ENCODE measurements around the gene EIF3A. TPM values are rescaled to one million over a fixed set of nuclear protein-coding genes. Genes with fewer than 3 reads are reported as not detected.
A peak's percentile ranks its signal among the peaks of the same experiment; 100 is the strongest.

EIF3A gene
- polyA plus RNA-seq, 3 donors, result 18.8 to 49.1 (median 24.2) TPM

DNA sequence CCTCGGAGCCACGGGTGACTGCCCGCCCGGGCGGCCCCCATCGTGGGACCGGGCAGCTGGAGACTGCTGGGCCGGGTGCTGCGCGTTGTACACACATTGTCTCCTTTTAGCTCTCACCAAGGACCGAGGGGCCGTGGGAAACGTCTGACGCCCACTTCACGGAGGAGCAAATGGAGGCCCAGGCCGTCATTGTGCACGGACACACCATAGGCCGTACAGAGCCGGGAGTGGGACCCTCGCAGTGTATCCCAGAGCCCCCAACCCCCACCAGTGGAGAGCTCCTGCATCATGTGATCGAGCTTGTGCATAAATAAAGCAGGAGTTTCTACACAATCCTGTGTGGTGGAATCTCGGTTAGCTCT is 24.0 kb upstream of the EIF3A start:
- 0% methylated on average over 16 of the region's 22 CpGs for WGBS (ENCODE audit: insufficient coverage)
- Histone ChIP-seq H3K4me3 (replicated peaks in 1 of 3; ENCODE audit: low read depth in 2 of 3, low read length in 3 of 3) (peak overlapping the region; percentile 80 to 95 (median 90)), H3K27me3 (ENCODE audit: control insufficient read depth in 2 of 2, insufficient read depth in 2 of 2, low read length in 2 of 2) (no peaks in the 10 kb centered on the region), H3K4me1 (ENCODE audit: control insufficient read depth in 1 of 2, insufficient read depth in 2 of 2, low read length in 2 of 2) (peaks cover 63 to 64% of the 10 kb centered on the region in 2 donors), H3K79me2 (ENCODE audit: insufficient read depth, low read length) (peaks cover 41% of the 10 kb centered on the region), H3K9me3 (replicated peaks in 1 of 2; ENCODE audit: control insufficient read depth in 1 of 2, insufficient read depth in 1 of 2, low read length in 2 of 2) (no peaks in the 10 kb centered on the region), H3K9ac (ENCODE audit: insufficient read depth, low read length, poor library complexity, severe bottlenecking) (peak overlapping the region; percentile 75), H3K4me2 (replicated peaks; ENCODE audit: extremely low read depth, low read length, poor library complexity, severe bottlenecking) (peak overlapping the region; percentile 82), H4K20me1 (ENCODE audit: insufficient read depth, low read length) (no peaks in the 10 kb centered on the region), H3K36me3 (replicated peaks in 1 of 2; ENCODE audit: control insufficient read depth in 1 of 2, insufficient read depth in 2 of 2, low read length in 2 of 2) (peaks cover 6 to 10% of the 10 kb centered on the region in 2 donors), H3K27ac (ENCODE audit: low read depth in 1 of 2, low read length in 2 of 2) (peak overlapping the region; percentile 67 to 83), H2AFZ (ENCODE audit: insufficient read depth, low read depth, low read length, poor library complexity, severe bottlenecking) (peak overlapping the region; percentile 79)
- Mint-ChIP-seq H3K27me3 (ENCODE audit: low read depth in 3 of 3) (peaks cover 0 to 5% (median 1%) of the 10 kb centered on the region in 3 donors), H3K36me3 (peaks cover 7 to 23% of the 10 kb centered on the region in 2 donors), H3K4me1 (peaks cover 50% of the 10 kb centered on the region), H3K9me3 (peaks cover 0 to 3% (median 2%) of the 10 kb centered on the region in 7 donors), H3K4me3 (peak overlapping the region; percentile 80 to 87), H3K27ac (peak overlapping the region in 6 of 7 donors; percentile 59 to 91 (median 76))
- intact Hi-C loops (cut with micrococcal nuclease), result no loop called here
- TF ChIP-seq, protein P1, sequence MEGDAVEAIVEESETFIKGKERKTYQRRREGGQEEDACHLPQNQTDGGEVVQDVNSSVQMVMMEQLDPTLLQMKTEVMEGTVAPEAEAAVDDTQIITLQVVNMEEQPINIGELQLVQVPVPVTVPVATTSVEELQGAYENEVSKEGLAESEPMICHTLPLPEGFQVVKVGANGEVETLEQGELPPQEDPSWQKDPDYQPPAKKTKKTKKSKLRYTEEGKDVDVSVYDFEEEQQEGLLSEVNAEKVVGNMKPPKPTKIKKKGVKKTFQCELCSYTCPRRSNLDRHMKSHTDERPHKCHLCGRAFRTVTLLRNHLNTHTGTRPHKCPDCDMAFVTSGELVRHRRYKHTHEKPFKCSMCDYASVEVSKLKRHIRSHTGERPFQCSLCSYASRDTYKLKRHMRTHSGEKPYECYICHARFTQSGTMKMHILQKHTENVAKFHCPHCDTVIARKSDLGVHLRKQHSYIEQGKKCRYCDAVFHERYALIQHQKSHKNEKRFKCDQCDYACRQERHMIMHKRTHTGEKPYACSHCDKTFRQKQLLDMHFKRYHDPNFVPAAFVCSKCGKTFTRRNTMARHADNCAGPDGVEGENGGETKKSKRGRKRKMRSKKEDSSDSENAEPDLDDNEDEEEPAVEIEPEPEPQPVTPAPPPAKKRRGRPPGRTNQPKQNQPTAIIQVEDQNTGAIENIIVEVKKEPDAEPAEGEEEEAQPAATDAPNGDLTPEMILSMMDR (IDR thresholded peaks at IDR 0.05), result no peak
- peak in 1 of 3 donors; percentile 10 for DNase-seq

DNA sequence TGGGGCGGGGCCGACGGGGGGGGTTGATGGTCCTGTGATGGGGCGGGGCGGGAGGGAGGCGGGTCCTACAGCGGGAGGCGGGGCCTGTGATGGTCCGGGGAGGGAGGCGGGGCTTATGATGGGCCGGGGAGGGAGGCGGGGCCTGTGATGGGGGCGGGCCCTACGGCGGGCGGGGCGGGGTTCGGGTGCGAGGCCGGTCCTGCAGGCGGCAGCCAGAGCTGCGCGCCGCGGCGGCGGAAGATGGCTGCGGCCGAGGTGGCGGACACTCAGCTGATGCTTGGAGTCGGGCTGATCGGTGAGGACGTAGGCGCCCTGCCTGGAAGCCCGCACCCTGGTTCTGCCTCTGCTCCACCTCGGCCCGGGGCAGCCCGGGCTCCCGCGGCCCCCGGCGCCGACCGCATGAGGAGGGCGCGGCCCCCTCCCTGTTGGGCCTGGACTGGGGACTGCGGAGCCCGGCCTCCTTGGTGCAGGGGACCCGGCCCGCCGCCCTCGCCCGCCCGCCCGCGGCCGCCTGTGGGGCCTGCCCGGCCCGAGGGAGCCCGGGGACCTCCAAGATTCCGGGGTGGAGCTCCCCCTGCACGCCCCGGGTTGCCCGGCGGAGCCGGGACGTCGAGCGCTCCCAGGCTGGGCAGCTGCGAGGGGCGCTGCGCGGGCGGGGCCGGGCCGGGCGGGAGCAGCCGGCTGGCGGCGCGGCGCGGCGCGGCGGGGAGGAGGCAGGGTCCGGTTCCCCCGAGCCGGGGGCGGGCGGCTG is 23.5 kb upstream of the EIF3A start, which contains the start of gene DENND10:
Gene DENND10 (plus strand): TSS at position 211 of the 751 bp plus-strand sequence. CDS start 30 bp downstream, at position 241.
- H3K4me3 ChIP-seq (replicated peaks in 1 of 3; ENCODE audit: low read depth in 2 of 3, low read length in 3 of 3), result peak within 1 kb of the TSS; percentile 80 to 95 (median 90)
- WGBS (ENCODE audit: insufficient coverage), result under 1% methylated on average over 74 of the region's 91 CpGs
- no peaks in the 10 kb centered on the region for H4K20me1 ChIP-seq (ENCODE audit: insufficient read depth, low read length)
- H2AFZ ChIP-seq (ENCODE audit: insufficient read depth, low read depth, low read length, poor library complexity, severe bottlenecking), result peak within 1 kb of the TSS; percentile 79
- Mint-ChIP-seq H3K4me1 (peaks cover 48% of the 10 kb centered on the region), H3K27me3 (ENCODE audit: low read depth in 3 of 3) (peaks cover 0 to 5% (median 1%) of the 10 kb centered on the region in 3 donors), H3K27ac (peak within 1 kb of the TSS; percentile 60 to 93 (median 81)), H3K4me3 (peak within 1 kb of the TSS; percentile 80 to 87), H3K9me3 (peaks cover 0 to 3% (median 2%) of the 10 kb centered on the region in 7 donors), H3K36me3 (peaks cover 5 to 22% of the 10 kb centered on the region in 2 donors)
- peak within 1 kb of the TSS; percentile 75 for H3K9ac ChIP-seq (ENCODE audit: insufficient read depth, low read length, poor library complexity, severe bottlenecking)
- intact Hi-C loops (cut with micrococcal nuclease), result no loop called here
- DNase-seq, result peak; percentile 67 to 77 (median 73)
- peaks cover under 1 to 4% of the 10 kb centered on the region in 2 donors for H3K36me3 ChIP-seq (replicated peaks in 1 of 2; ENCODE audit: control insufficient read depth in 1 of 2, insufficient read depth in 2 of 2, low read length in 2 of 2)
- peaks cover 36% of the 10 kb centered on the region for H3K79me2 ChIP-seq (ENCODE audit: insufficient read depth, low read length)
- H3K27me3 ChIP-seq (ENCODE audit: control insufficient read depth in 2 of 2, insufficient read depth in 2 of 2, low read length in 2 of 2), result no peaks in the 10 kb centered on the region
- peaks cover 57 to 60% of the 10 kb centered on the region in 2 donors for H3K4me1 ChIP-seq (ENCODE audit: control insufficient read depth in 1 of 2, insufficient read depth in 2 of 2, low read length in 2 of 2)
- H3K27ac ChIP-seq (ENCODE audit: low read depth in 1 of 2, low read length in 2 of 2), result peak within 1 kb of the TSS; percentile 67 to 83
- H3K9me3 ChIP-seq (replicated peaks in 1 of 2; ENCODE audit: control insufficient read depth in 1 of 2, insufficient read depth in 1 of 2, low read length in 2 of 2), result no peaks in the 10 kb centered on the region
- TF ChIP-seq, protein P1 (IDR thresholded peaks at IDR 0.05), result no peak
- H3K4me2 ChIP-seq (replicated peaks; ENCODE audit: extremely low read depth, low read length, poor library complexity, severe bottlenecking), result peak within 1 kb of the TSS; percentile 82
